ENCODE results near the gene CNGA1.

DNA sequence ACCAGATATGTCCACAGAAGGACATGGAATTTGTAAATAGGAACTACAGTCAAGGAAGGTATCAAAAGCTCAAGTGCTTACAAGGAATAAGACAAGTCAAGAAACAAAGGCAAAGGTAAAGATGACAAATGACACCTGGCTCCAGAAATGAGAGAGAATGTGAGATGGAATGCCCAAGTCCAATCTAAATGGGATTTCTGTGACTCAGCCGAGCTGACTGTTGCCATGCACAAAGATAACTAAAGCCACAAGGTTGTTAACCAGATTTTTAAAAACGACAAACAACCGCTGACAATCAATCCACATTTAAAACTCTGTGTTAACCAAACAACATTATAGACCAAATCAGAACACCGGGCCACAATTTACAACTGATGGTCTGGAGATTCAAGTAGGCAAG is 103.2 kb downstream of the CNGA1 start:
- TF ChIP-seq POLR2AphosphoS5 (IDR thresholded peaks at IDR 0.05): no peak
- TF ChIP-seq CTCF (IDR thresholded peaks at IDR 0.05 in 8 of 11, conservative IDR thresholded peaks at IDR 0.05 in 3 of 11): no peak
- TF ChIP-seq POLR2A (IDR thresholded peaks at IDR 0.05): no peak

Data from spleen (tissue), 7 donors.